ENCODE measurements around the gene MTO1. TPM values are rescaled to one million over a fixed set of nuclear protein-coding genes. Genes with fewer than 3 reads are reported as not detected.

Gene MTO1
- polyA plus RNA-seq, 3 donors: 8.0 to 22.8 (median 14.4) TPM

DNA sequence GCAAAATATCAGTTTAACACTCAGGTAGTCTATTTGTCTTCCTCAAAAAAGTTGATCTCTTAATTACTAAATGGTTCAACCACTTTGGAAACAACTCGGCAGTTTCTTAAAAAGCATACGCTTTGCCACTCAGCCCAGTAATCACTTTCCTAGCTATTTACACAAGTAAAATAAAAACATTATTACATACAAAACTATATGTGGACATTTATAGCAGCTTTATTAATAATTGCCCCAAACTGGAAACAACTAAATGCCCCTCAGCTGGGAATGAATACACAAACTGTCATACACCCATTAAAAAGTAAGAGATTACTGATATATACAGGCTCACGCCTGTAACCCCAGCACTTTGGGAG, 51.9 kb downstream of the MTO1 start:
- Mint-ChIP-seq H3K36me3 (peaks cover 37 to 52% of the 10 kb centered on the region in 2 donors), H3K4me1 (peaks cover 44% of the 10 kb centered on the region), H3K4me3 (no peak overlapping the region), H3K27ac (peak overlapping the region in 5 of 7 donors; percentile 8 to 69 (median 30)), H3K27me3 (ENCODE audit: low read depth in 3 of 3) (peaks cover 0 to 1% (median 0%) of the 10 kb centered on the region in 3 donors), H3K9me3 (no peaks in the 10 kb centered on the region)
- Histone ChIP-seq H3K9me3 (replicated peaks in 1 of 2; ENCODE audit: control insufficient read depth in 1 of 2, insufficient read depth in 1 of 2, low read length in 2 of 2) (no peaks in the 10 kb centered on the region), H3K4me2 (replicated peaks; ENCODE audit: extremely low read depth, low read length, poor library complexity, severe bottlenecking) (no peak overlapping the region), H3K36me3 (replicated peaks in 1 of 2; ENCODE audit: control insufficient read depth in 1 of 2, insufficient read depth in 2 of 2, low read length in 2 of 2) (peaks cover 36 to 43% of the 10 kb centered on the region in 2 donors), H3K4me1 (ENCODE audit: control insufficient read depth in 1 of 2, insufficient read depth in 2 of 2, low read length in 2 of 2) (peaks cover 39 to 47% of the 10 kb centered on the region in 2 donors), H3K27me3 (ENCODE audit: control insufficient read depth in 2 of 2, insufficient read depth in 2 of 2, low read length in 2 of 2) (no peaks in the 10 kb centered on the region), H2AFZ (ENCODE audit: insufficient read depth, low read depth, low read length, poor library complexity, severe bottlenecking) (no peak overlapping the region), H3K79me2 (ENCODE audit: insufficient read depth, low read length) (peaks cover 26% of the 10 kb centered on the region), H3K4me3 (replicated peaks in 1 of 3; ENCODE audit: low read depth in 2 of 3, low read length in 3 of 3) (no peak overlapping the region), H3K9ac (ENCODE audit: insufficient read depth, low read length, poor library complexity, severe bottlenecking) (no peak overlapping the region), H3K27ac (ENCODE audit: low read depth in 1 of 2, low read length in 2 of 2) (peak overlapping the region in 1 of 2 donors; percentile 27), H4K20me1 (ENCODE audit: insufficient read depth, low read length) (peaks cover 62% of the 10 kb centered on the region)
- DNase-seq: no peak
- intact Hi-C loops (cut with micrococcal nuclease): loop anchor here (5.0 to 10.0 kb wide), 2 partner anchors 49 to 51 kb away; partner anchors contain the start of gene MTO1 (in 2 of the 2)
- TF ChIP-seq CTCF (IDR thresholded peaks at IDR 0.05): no peak
- no CpG with 5 or more reads among the region's 3 CpGs for WGBS (ENCODE audit: insufficient coverage)

GRCh38 chr6:73514746-73515110, 53.2 kb downstream of the MTO1 start:
- Histone ChIP-seq H3K4me2 (replicated peaks; ENCODE audit: extremely low read depth, low read length, poor library complexity, severe bottlenecking) (no peak overlapping the region), H3K9me3 (replicated peaks in 1 of 2; ENCODE audit: control insufficient read depth in 1 of 2, insufficient read depth in 1 of 2, low read length in 2 of 2) (no peaks in the 10 kb centered on the region), H3K36me3 (replicated peaks in 1 of 2; ENCODE audit: control insufficient read depth in 1 of 2, insufficient read depth in 2 of 2, low read length in 2 of 2) (peaks cover 48 to 56% of the 10 kb centered on the region in 2 donors), H4K20me1 (ENCODE audit: insufficient read depth, low read length) (peaks cover 74% of the 10 kb centered on the region), H3K27me3 (ENCODE audit: control insufficient read depth in 2 of 2, insufficient read depth in 2 of 2, low read length in 2 of 2) (no peaks in the 10 kb centered on the region), H3K4me1 (ENCODE audit: control insufficient read depth in 1 of 2, insufficient read depth in 2 of 2, low read length in 2 of 2) (peaks cover 50 to 60% of the 10 kb centered on the region in 2 donors), H3K4me3 (replicated peaks in 1 of 3; ENCODE audit: low read depth in 2 of 3, low read length in 3 of 3) (no peak overlapping the region), H3K27ac (ENCODE audit: low read depth in 1 of 2, low read length in 2 of 2) (peak overlapping the region; percentile 34 to 44), H3K79me2 (ENCODE audit: insufficient read depth, low read length) (peaks cover 38% of the 10 kb centered on the region), H2AFZ (ENCODE audit: insufficient read depth, low read depth, low read length, poor library complexity, severe bottlenecking) (no peak overlapping the region), H3K9ac (ENCODE audit: insufficient read depth, low read length, poor library complexity, severe bottlenecking) (no peak overlapping the region)
- Mint-ChIP-seq H3K9me3 (no peaks in the 10 kb centered on the region), H3K4me1 (peaks cover 55% of the 10 kb centered on the region), H3K27ac (peak overlapping the region; percentile 15 to 89 (median 85)), H3K4me3 (no peak overlapping the region), H3K36me3 (peaks cover 49 to 62% of the 10 kb centered on the region in 2 donors), H3K27me3 (ENCODE audit: low read depth in 3 of 3) (peaks cover 0 to 1% (median 0%) of the 10 kb centered on the region in 3 donors)
- intact Hi-C loops (cut with micrococcal nuclease): loop anchor here (2.0 to 10.0 kb wide), 4 partner anchors 50 to 98 kb away; partner anchors contain the start of gene MTO1 (in 2 of the 2)
- WGBS (ENCODE audit: insufficient coverage): no CpG with 5 or more reads among the region's 3 CpGs
- no peak for DNase-seq
- TF ChIP-seq CTCF (IDR thresholded peaks at IDR 0.05): no peak
